Measurements from ENCODE around the gene SLAIN1. TPM values are rescaled to one million over a fixed set of nuclear protein-coding genes. Genes with fewer than 3 reads are reported as not detected.

The SLAIN1 gene
- total RNA-seq, 2 experiments from 2014 or later = 26.5 to 32.0 TPM

DNA sequence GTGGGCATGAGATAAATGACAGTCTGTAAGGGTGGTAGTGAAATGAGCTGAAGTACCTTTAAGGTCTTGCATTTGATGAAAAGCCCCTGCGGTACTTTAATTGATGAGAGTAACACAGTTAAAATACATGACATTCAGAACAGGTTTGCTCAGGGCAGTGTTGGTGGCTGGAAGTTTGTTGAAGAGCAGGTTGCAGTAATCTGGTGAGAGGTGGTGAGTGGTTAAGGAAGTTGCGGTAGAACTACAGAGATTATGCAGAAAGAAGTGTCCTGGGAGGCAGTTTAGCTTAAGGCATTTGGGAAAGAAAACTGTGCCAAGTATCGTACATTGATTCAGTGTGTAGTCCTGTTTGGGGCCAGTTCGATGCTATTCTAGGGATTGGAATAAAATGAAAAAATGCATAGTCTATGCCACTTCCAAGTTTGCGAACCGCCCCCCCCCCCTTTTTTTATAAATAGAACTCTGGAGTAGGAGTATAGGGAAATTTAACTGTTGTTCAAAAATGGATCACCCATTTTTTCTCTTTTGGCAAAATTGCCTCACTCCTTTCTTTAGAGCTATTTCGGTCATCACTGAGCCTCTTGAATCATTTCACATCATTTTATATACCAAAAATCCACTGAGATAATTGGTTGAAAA, 42.7 kb downstream of the SLAIN1 start:
- intact Hi-C loops (cut with micrococcal nuclease) = no loop called here
- TF ChIP-seq, protein P1, sequence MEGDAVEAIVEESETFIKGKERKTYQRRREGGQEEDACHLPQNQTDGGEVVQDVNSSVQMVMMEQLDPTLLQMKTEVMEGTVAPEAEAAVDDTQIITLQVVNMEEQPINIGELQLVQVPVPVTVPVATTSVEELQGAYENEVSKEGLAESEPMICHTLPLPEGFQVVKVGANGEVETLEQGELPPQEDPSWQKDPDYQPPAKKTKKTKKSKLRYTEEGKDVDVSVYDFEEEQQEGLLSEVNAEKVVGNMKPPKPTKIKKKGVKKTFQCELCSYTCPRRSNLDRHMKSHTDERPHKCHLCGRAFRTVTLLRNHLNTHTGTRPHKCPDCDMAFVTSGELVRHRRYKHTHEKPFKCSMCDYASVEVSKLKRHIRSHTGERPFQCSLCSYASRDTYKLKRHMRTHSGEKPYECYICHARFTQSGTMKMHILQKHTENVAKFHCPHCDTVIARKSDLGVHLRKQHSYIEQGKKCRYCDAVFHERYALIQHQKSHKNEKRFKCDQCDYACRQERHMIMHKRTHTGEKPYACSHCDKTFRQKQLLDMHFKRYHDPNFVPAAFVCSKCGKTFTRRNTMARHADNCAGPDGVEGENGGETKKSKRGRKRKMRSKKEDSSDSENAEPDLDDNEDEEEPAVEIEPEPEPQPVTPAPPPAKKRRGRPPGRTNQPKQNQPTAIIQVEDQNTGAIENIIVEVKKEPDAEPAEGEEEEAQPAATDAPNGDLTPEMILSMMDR (IDR thresholded peaks at IDR 0.05) = no peak
- no peak for ATAC-seq
- Mint-ChIP-seq H3K9me3 (no peaks in the 10 kb centered on the region), H3K27ac (no peak overlapping the region), H3K36me3 (ENCODE audit: low read depth) (peaks cover 1% of the 10 kb centered on the region), H3K4me3 (no peak overlapping the region), H3K27me3 (no peaks in the 10 kb centered on the region), H3K4me1 (ENCODE audit: low read depth) (peaks cover 17% of the 10 kb centered on the region)
- ChIA-PET CTCF (interaction anchor here (0.8 to 1.1 kb wide), 4 partner anchors 10 to 147 kb away, joined by 3 read pairs; no protein-coding TSS in a partner anchor), POLR2A (interaction anchor here (0.9 to 1.5 kb wide), 2 partner anchors 11 to 43 kb away, joined by 3 to 4 read pairs; no protein-coding TSS in a partner anchor)
- DNase-seq = no peak

DNA sequence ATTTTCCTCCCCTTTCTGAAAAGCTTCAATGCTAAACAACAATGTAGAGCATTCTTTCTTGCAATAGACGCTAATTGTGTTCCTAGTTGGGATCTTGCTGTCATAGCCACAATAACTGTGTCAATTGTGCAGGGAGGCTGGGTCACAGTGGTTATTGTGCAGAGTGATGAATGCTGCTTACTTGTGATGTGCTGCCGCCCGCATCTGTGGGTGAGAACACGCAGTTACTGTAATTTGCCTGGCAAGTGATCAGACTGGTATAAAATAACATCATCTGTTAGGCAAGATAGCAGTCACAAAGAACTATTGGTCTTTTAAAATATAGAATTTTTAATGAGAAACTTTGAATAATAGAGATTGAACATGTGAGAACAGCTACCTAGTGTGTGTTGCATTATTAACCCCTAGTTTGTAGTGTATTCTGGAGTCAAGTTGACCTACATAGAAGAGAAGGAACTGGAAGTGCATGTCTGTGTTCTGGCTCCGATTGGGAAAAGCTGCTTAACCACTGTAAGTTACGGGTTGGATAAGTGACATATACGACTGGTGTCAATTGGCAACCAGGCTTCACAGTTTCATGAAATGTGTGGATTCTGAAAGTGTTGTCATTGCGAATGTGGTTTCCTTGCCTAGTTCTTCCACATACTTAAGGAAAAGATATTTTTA, 43.6 kb downstream of the SLAIN1 start:
- no peak for DNase-seq
- Mint-ChIP-seq H3K4me1 (ENCODE audit: low read depth) (peaks cover 17% of the 10 kb centered on the region), H3K9me3 (no peaks in the 10 kb centered on the region), H3K27ac (no peak overlapping the region), H3K36me3 (ENCODE audit: low read depth) (peaks cover 1% of the 10 kb centered on the region), H3K27me3 (no peaks in the 10 kb centered on the region), H3K4me3 (no peak overlapping the region)
- CTCF ChIA-PET = interaction anchor here (0.8 to 1.5 kb wide), 6 partner anchors 8 to 248 kb away, joined by 3 to 4 read pairs (median 3); no protein-coding TSS in a partner anchor
- intact Hi-C loops (cut with micrococcal nuclease) = no loop called here
- TF ChIP-seq, protein P1 (IDR thresholded peaks at IDR 0.05) = no peak
- no peak for ATAC-seq
- POLR2A ChIA-PET = interaction anchor here (0.9 to 1.5 kb wide), 2 partner anchors 10 to 44 kb away, joined by 3 to 4 read pairs; no protein-coding TSS in a partner anchor

DNA sequence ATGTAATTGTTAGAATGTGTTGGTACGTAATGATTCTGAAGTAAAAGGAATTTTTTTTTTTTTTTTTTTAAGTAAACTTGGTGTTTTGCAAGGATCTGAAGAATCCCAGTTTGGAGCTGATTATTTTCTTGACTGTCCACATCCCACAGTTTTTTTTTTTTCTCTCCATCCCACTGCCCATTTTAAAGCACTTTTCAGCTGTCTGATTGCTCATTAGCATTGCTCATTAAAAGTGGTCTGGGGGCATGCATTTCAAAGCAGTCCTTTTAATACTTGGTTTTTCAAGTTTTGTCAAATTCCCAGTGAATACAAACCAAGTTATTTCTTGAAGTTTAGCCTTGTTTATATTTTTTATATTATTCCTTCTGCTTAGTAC, 44.1 kb downstream of the SLAIN1 start:
- POLR2A ChIA-PET = interaction anchor here (1.5 kb wide), 1 partner anchor 10 kb away, joined by 4 read pairs; no protein-coding TSS in a partner anchor

DNA sequence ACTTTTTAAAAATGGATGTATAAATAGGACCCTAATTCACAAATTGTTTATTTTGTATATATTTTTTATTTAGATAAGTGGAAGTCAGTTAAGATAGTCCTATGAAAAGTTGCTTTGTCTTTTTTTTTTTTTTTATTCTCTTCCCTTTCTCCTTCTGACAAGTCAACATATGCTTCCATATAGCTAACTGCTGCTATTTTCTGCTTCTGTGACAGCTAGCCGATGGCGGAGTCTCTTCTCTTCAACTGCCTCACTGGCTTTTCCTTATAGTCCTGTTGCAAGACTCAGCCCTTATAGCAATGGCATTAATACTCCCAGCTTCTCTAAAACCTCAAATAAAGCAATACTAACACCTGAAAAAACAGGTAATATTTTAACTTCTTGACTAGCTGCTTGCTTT, 45.3 kb downstream of the SLAIN1 start:
- DNase-seq (no peak), ATAC-seq (no peak)
- peaks cover 17% of the 10 kb centered on the region for H3K4me1 Mint-ChIP-seq (ENCODE audit: low read depth)
- no peak overlapping the region for H3K4me3 Mint-ChIP-seq
- CTCF ChIA-PET = interaction anchor here (0.5 to 1.5 kb wide), 4 partner anchors 8 to 286 kb away, joined by 4 read pairs; no protein-coding TSS in a partner anchor
- no peaks in the 10 kb centered on the region for H3K27me3 Mint-ChIP-seq
- TF ChIP-seq, protein P1 (IDR thresholded peaks at IDR 0.05) = no peak
- no peaks in the 10 kb centered on the region for H3K9me3 Mint-ChIP-seq
- peaks cover 7% of the 10 kb centered on the region for H3K36me3 Mint-ChIP-seq (ENCODE audit: low read depth)
- H3K27ac Mint-ChIP-seq = no peak overlapping the region
- intact Hi-C loops (cut with micrococcal nuclease) = no loop called here
- POLR2A ChIA-PET = no interaction called here

More for the DNA sequence above, 44.1 kb downstream of the SLAIN1 start:
- peaks cover 4% of the 10 kb centered on the region for H3K36me3 Mint-ChIP-seq (ENCODE audit: low read depth)
- H3K27me3 Mint-ChIP-seq = no peaks in the 10 kb centered on the region
- no peak overlapping the region for H3K27ac Mint-ChIP-seq
- no peaks in the 10 kb centered on the region for H3K9me3 Mint-ChIP-seq
- intact Hi-C loops (cut with micrococcal nuclease) = no loop called here
- DNase-seq (no peak), ATAC-seq (no peak)
- CTCF ChIA-PET = interaction anchor here (0.8 to 1.5 kb wide), 3 partner anchors 8 to 248 kb away, joined by 3 to 4 read pairs (median 3); no protein-coding TSS in a partner anchor
- H3K4me1 Mint-ChIP-seq (ENCODE audit: low read depth) = peaks cover 17% of the 10 kb centered on the region
- TF ChIP-seq, protein P1 (IDR thresholded peaks at IDR 0.05) = no peak
- no peak overlapping the region for H3K4me3 Mint-ChIP-seq

DNA sequence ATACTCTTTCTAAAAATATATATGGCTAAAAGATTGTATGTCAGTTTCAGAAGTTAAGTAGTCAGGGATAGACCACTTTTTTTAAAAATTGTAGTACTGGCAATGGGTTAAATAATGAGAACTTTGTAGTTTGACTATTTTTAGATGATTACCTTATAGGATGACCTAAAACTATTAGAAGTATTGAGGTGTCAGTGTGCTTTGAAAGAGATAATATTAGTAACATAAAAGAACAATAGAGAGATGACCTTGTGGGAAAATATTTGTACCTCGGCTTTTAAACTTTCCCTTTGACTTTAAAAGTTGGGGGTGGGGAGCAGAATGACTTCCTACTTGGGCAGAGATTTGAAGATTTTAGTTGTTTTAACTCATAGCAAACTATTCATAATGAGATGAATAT, 48.3 kb downstream of the SLAIN1 start:
- ChIA-PET POLR2A (no interaction called here), CTCF (interaction anchor here (9.6 kb wide), 1 partner anchor 151 kb away, joined by 106 read pairs; no protein-coding TSS in a partner anchor)
- Mint-ChIP-seq H3K27ac (no peak overlapping the region), H3K4me3 (no peak overlapping the region), H3K36me3 (ENCODE audit: low read depth) (peaks cover 7% of the 10 kb centered on the region), H3K4me1 (ENCODE audit: low read depth) (peaks cover 13% of the 10 kb centered on the region), H3K9me3 (no peaks in the 10 kb centered on the region), H3K27me3 (no peaks in the 10 kb centered on the region)
- TF ChIP-seq, protein P1 (IDR thresholded peaks at IDR 0.05) = no peak
- intact Hi-C loops (cut with micrococcal nuclease) = no loop called here
- ATAC-seq (no peak), DNase-seq (no peak)

All from activated CD8-positive, alpha-beta T cell treated with anti-CD3 and anti-CD28 coated beads for 36 hours (primary cell).